Measurements from ENCODE around the gene KITLG. TPM values are rescaled to one million over a fixed set of nuclear protein-coding genes. Genes with fewer than 3 reads are reported as not detected.

KITLG gene
- total RNA-seq, 1 donor from 2014 or later, result 8.6 TPM

DNA sequence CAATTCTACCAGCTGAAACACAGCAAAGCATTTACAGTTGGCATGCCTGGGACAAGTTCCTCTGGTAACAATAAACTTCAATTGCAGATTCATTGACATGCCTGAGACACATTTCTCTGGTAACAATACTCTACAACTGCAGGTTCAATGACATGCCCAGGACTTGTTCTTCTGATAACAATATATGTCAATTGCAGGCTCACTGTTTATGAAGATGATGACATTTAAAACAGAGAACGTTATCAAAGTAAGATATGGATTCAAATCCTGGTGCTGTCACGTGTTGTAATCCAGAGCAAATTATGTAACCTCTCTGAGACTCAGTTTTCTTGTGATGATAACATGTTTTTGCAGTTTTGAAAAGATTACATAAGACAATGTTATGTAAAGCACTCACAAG is 20.5 kb downstream of the KITLG start:
- H3K4me1 ChIP-seq, result peaks cover 39% of the 10 kb centered on the region
- no peaks in the 10 kb centered on the region for H3K27me3 ChIP-seq (ENCODE audit: low read depth)
- H3K36me3 ChIP-seq, result no peaks in the 10 kb centered on the region
- no peak overlapping the region for H3K4me3 ChIP-seq
- intact Hi-C loops (cut with micrococcal nuclease), result no loop called here
- no peak for DNase-seq
- TF ChIP-seq, protein P1, sequence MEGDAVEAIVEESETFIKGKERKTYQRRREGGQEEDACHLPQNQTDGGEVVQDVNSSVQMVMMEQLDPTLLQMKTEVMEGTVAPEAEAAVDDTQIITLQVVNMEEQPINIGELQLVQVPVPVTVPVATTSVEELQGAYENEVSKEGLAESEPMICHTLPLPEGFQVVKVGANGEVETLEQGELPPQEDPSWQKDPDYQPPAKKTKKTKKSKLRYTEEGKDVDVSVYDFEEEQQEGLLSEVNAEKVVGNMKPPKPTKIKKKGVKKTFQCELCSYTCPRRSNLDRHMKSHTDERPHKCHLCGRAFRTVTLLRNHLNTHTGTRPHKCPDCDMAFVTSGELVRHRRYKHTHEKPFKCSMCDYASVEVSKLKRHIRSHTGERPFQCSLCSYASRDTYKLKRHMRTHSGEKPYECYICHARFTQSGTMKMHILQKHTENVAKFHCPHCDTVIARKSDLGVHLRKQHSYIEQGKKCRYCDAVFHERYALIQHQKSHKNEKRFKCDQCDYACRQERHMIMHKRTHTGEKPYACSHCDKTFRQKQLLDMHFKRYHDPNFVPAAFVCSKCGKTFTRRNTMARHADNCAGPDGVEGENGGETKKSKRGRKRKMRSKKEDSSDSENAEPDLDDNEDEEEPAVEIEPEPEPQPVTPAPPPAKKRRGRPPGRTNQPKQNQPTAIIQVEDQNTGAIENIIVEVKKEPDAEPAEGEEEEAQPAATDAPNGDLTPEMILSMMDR (IDR thresholded peaks at IDR 0.05; ENCODE audit: borderline replicate concordance), result no peak
- no peaks in the 10 kb centered on the region for H3K9me3 ChIP-seq (replicated peaks)
- peak overlapping the region; percentile 38 for H3K27ac ChIP-seq (replicated peaks)

GRCh38 chr12:88559199-88559598 is 21.1 kb downstream of the KITLG start:
- Histone ChIP-seq H3K9me3 (replicated peaks) (no peaks in the 10 kb centered on the region), H3K27me3 (ENCODE audit: low read depth) (no peaks in the 10 kb centered on the region), H3K36me3 (no peaks in the 10 kb centered on the region), H3K4me3 (no peak overlapping the region), H3K4me1 (peaks cover 45% of the 10 kb centered on the region), H3K27ac (replicated peaks) (peak overlapping the region; percentile 38)
- DNase-seq, result no peak
- TF ChIP-seq, protein P1 (IDR thresholded peaks at IDR 0.05; ENCODE audit: borderline replicate concordance), result no peak
- intact Hi-C loops (cut with micrococcal nuclease), result no loop called here

DNA sequence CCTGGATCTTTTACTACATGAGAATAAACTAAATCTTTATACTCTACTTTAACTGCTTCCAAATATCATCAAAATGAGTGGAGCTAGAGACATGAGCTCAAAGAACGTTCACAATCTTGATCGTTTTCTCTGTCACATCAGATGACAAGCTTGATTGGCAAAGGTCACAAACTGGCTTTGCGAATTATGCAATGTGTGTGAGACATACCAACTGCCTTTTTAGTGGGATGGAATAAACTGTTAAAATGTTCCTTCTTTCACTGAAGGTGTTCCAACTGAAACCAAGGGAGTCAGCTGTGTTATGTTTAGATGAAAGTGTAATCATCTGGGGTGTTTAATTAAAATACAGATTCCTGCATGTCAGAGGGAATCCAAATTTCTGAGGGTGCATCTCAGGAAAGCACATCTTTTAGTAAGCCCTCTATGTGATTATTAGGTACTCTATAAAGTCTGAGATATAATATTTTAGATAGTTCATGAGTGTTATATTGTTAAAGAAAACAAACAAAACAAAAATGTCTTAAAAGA is 21.9 kb downstream of the KITLG start:
- Histone ChIP-seq H3K4me3 (no peak overlapping the region), H3K27me3 (ENCODE audit: low read depth) (no peaks in the 10 kb centered on the region), H3K9me3 (replicated peaks) (no peaks in the 10 kb centered on the region), H3K27ac (replicated peaks) (peak overlapping the region; percentile 38), H3K36me3 (no peaks in the 10 kb centered on the region), H3K4me1 (peaks cover 53% of the 10 kb centered on the region)
- TF ChIP-seq, protein P1 (IDR thresholded peaks at IDR 0.05; ENCODE audit: borderline replicate concordance), result no peak
- intact Hi-C loops (cut with micrococcal nuclease), result no loop called here
- DNase-seq, result no peak

DNA sequence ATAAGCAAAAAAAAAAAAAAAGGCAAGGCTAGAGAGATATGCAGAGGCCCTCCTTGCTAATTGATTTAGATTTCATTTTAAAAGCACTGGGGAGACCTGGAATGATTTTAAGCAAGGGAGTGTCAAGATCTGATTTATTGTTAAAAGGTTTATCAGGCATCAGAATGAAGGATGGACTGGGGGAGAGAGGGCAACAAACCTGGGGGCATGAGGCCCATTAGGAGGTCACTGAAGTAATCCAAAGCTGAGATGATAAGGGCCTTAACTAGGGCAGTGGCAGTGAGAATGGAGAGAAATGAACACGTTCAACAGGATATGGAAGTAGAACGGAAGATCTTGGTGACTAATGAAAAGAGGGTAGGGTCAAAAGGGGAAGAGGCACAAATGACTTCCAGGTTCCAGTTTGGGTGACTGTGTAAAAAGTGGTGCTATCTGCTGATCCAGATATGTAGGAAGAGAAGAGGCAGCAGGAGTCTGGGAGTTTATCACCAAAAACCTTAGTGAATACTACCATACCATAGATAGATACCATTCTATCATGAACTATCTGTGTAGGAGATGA is 24.0 kb downstream of the KITLG start:
- no peaks in the 10 kb centered on the region for H3K9me3 ChIP-seq (replicated peaks)
- intact Hi-C loops (cut with micrococcal nuclease), result no loop called here
- no peaks in the 10 kb centered on the region for H3K27me3 ChIP-seq (ENCODE audit: low read depth)
- no peaks in the 10 kb centered on the region for H3K36me3 ChIP-seq
- no peak overlapping the region for H3K4me3 ChIP-seq
- peaks cover 74% of the 10 kb centered on the region for H3K4me1 ChIP-seq
- DNase-seq, result no peak
- H3K27ac ChIP-seq (replicated peaks), result peak overlapping the region; percentile 63
- TF ChIP-seq, protein P1 (IDR thresholded peaks at IDR 0.05; ENCODE audit: borderline replicate concordance), result no peak

DNA sequence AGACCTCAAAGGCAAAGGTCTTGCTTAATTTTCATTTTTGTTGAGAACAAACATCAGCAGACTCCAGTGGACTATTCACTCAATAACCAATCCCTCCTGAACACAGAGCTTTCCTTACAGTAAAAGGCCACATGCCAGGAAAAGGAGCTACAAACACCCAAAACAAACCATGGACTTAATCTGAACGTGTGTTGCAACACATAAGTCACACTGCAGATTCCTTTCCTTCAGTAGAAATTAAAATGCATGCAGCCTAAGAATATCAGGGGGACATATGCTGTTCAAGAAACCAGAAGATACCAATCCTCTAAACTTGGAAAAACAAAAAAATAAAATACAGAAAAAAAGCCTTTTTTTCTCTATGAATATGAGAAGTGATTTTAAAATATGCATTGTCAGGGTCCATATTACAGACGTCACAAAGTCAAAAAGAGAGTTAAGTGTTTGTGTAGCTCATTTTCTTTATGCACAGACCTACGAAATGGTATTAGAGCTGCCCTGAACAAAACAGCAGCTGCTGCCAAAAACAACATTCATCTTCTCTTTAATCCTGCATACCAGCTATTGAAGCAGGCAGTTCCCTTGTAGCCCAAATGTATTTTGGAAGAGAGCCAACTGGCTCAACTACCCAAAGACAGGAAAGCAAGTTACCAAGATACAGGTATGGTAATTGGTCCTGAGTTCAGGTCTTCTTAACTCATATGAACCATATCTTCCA is 26.2 kb downstream of the KITLG start:
- peak overlapping the region; percentile 63 for H3K27ac ChIP-seq (replicated peaks)
- intact Hi-C loops (cut with micrococcal nuclease), result no loop called here

More for the DNA sequence above, 26.2 kb downstream of the KITLG start:
- Histone ChIP-seq H3K36me3 (no peaks in the 10 kb centered on the region), H3K4me3 (no peak overlapping the region), H3K4me1 (peaks cover 79% of the 10 kb centered on the region), H3K9me3 (replicated peaks) (no peaks in the 10 kb centered on the region), H3K27me3 (ENCODE audit: low read depth) (no peaks in the 10 kb centered on the region)
- TF ChIP-seq, protein P1 (IDR thresholded peaks at IDR 0.05; ENCODE audit: borderline replicate concordance), result no peak
- no peak for DNase-seq
